Esophagus (tissue), 2 donors: ENCODE measurements around the gene MAP2K6. TPM values are rescaled to one million over a fixed set of nuclear protein-coding genes. Genes with fewer than 3 reads are reported as not detected.

Experiments
- H3K27ac ChIP-seq, 2 donors: one replicate each; pipeline ENCODE4 v1.5.1; 2013; ENCODE audit warnings: low read depth in 2 of 2, mild to moderate bottlenecking in 2 of 2, inconsistent platforms in 1 of 2, low read length in 1 of 2, moderate library complexity in 1 of 2
- H3K27me3 ChIP-seq, 2 donors: one replicate each; pipeline ENCODE4 v1.6.1; 2013; ENCODE audit warnings: low read length in 2 of 2, control low read depth in 1 of 2, mild to moderate bottlenecking in 1 of 2; ENCODE audit not compliant: insufficient read depth in 2 of 2, control insufficient read depth in 1 of 2
- H3K36me3 ChIP-seq, 2 donors: one replicate each; pipeline ENCODE4 v1.6.1; 2013; ENCODE audit warnings: low read length in 1 of 2; ENCODE audit not compliant: control insufficient read depth in 2 of 2, insufficient read depth in 2 of 2
- H3K4me1 ChIP-seq, 2 donors: one replicate each; pipeline ENCODE4 v1.6.1; 2013; ENCODE audit warnings: low read length in 1 of 2; ENCODE audit not compliant: control insufficient read depth in 2 of 2, insufficient read depth in 2 of 2
- H3K4me3 ChIP-seq, 2 donors: one replicate each; pipeline ENCODE4 v1.5.1; 2013; ENCODE audit warnings: low read length in 2 of 2, mild to moderate bottlenecking in 2 of 2, low read depth in 1 of 2, moderate library complexity in 1 of 2
- H3K9me3 ChIP-seq, 2 donors: one replicate each; pipeline ENCODE4 v1.6.1; 2013; ENCODE audit warnings: mild to moderate bottlenecking in 2 of 2, low read depth in 1 of 2, low read length in 1 of 2, moderate library complexity in 1 of 2; ENCODE audit not compliant: control insufficient read depth in 2 of 2, insufficient read depth in 1 of 2
- WGBS, 2 donors: extraction: QIAGEN DNeasy Blood & Tissue Kit; methylation state at CpG; one replicate each; pipeline ENCODE4 v1.1.7; 2013; 5-methylcytosine and 5-hydroxymethylcytosine counted together
- polyA plus RNA-seq, 2 donors: library from polyadenylated mRNA; stranded (reverse); fragments of 200-250 nt; gene quantifications; one replicate each; pipeline ENCODE4 v1.2.3, GENCODE V29; 2013
- donor health status: healthy with polysubstance abuse.
- donor health status: Bipolar disorder and iron deficiency.

The MAP2K6 gene
- polyA plus RNA-seq, 2 donors: 2.6 to 3.6 TPM

DNA sequence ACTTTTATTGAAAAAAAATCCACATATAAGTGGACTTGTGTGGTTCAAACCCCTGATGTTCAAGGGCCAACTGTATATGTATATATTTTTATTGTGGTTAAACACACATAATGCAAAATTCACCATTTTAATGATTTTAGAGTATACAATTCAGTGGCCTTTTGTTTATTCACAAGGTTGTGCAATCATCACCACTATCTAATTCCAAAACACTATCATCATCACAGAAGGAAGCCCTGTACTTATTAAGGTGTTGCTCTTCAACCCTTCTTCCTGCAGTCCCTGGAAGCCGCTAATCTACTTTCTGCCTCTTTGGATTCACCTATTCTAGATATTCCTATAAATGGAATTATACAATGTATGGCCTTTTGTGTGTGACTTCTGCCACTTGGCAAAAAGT, 23.0 kb downstream of the MAP2K6 start:
- no peak overlapping the region for H3K27ac ChIP-seq
- H3K4me1 ChIP-seq: no peaks in the 10 kb centered on the region
- no peaks in the 10 kb centered on the region for H3K36me3 ChIP-seq
- H3K9me3 ChIP-seq: no peaks in the 10 kb centered on the region
- no peak overlapping the region for H3K4me3 ChIP-seq
- H3K27me3 ChIP-seq: no peaks in the 10 kb centered on the region
- WGBS, 2 donors: 97 to 99% methylated on average over 1 of the region's 1 CpG

DNA sequence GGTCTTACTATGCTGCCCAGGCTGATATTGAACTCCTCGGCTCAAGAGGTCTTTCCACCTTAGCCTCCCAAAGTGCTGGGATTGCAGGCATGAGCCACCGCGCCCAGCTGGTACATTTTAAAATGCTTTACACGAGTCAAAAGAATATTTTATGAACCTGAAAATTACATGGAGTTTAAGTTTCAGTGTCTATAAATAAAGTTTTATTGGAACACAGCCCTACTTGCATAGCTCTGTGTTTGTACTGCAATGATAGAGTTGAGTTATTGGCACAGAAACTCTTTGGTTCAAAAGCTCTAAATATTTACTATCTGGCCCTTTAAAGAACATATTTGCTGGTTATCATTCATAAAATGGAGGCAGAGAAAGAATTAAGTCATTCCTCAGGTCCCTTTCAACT, 24.3 kb downstream of the MAP2K6 start:
- no peak overlapping the region for H3K27ac ChIP-seq
- no peaks in the 10 kb centered on the region for H3K27me3 ChIP-seq
- no peaks in the 10 kb centered on the region for H3K9me3 ChIP-seq
- H3K4me1 ChIP-seq: no peaks in the 10 kb centered on the region
- WGBS, 2 donors: 89 to 97% methylated on average over 4 of the region's 4 CpGs
- H3K36me3 ChIP-seq: no peaks in the 10 kb centered on the region
- no peak overlapping the region for H3K4me3 ChIP-seq

DNA sequence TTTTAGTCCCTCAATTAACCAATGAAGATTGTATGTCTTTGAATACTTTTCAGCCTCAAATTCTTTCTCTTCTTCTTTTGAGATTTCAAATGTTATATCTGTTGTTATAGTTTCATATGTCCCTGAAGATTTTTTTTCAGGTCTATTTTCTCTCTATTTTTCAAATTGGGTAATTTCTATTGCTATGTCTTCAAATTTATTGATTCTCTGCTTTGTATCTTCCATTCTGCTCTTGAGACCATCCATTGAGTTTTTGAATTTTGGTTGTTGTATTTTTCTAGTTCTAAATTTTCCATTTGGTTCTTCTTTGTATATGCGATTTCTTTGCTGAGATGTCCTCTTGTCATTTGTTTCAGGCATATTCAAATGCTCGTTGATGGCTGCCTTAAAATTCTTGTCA, 26.7 kb downstream of the MAP2K6 start:
- Histone ChIP-seq H3K9me3 (no peaks in the 10 kb centered on the region), H3K36me3 (no peaks in the 10 kb centered on the region), H3K27ac (no peak overlapping the region), H3K4me1 (no peaks in the 10 kb centered on the region), H3K27me3 (no peaks in the 10 kb centered on the region), H3K4me3 (no peak overlapping the region)
- WGBS, 2 donors: 94 to 95% methylated on average over 2 of the region's 2 CpGs

DNA sequence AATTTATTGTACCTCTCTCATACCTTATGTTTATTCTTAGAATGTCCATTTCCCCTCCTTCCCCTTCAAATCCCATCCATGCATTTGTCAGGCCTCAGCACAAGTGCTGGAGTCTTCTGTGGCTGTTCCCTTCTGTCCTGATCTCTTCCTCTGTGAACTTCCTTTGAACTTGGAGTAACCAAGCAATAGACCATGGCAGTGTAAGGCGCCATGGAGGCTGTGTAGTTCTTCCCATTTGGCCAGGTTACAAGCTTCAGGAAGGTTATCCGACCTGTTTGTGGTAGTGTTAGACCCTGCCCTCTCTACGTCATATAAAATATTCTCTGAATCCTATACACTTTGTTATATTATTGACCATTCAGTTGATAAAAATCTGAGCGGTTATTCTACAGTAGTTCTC, 28.6 kb downstream of the MAP2K6 start:
- Histone ChIP-seq H3K27me3 (no peaks in the 10 kb centered on the region), H3K27ac (no peak overlapping the region), H3K4me1 (no peaks in the 10 kb centered on the region), H3K36me3 (no peaks in the 10 kb centered on the region), H3K9me3 (no peaks in the 10 kb centered on the region), H3K4me3 (no peak overlapping the region)
- 90 to 94% methylated on average over 4 of the region's 4 CpGs for WGBS, 2 donors

DNA sequence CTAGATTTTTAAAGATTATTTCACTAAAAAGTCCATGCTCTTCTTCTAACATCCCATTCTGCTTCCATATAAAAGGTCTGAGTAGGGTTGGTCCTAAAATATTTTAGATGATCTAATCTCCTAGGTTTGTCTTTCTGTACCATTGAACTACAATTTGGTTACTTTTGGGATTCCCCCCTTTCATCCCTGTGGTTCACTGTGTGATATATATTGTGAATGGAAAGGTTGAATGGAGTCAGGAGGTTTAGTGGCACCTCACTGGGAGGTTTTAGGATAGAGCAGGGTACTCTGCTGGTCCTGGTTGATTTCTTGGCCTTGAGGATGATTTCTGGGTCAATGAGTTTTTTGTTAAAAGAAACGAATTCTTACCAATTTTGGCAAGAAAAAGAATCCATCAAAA, 29.5 kb downstream of the MAP2K6 start:
- H3K4me3 ChIP-seq: no peak overlapping the region
- H3K36me3 ChIP-seq: no peaks in the 10 kb centered on the region
- H3K9me3 ChIP-seq: no peaks in the 10 kb centered on the region
- no peak overlapping the region for H3K27ac ChIP-seq
- no peaks in the 10 kb centered on the region for H3K27me3 ChIP-seq
- no peaks in the 10 kb centered on the region for H3K4me1 ChIP-seq
- WGBS, 2 donors: 49 to 59% methylated on average over 1 of the region's 1 CpG

DNA sequence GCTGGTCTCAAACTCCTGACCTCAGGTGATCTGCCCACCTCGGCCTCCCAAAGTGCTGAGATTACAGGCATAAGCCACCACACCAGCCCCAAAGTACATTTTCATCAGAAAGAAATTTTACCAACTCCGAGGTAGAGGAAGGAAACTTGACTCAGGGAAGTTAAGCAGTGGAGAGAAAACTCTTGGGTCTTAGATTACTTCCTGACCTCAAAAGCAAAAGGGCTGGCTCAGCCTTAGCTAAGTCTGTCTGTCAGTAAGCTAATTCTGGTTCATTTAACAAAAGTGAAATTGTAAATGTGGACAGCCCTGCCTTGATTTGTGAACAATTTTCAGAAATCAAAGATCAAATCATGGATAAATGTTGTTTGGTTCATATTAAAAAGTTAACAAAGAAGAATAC, 30.6 kb downstream of the MAP2K6 start:
- H3K27me3 ChIP-seq: no peaks in the 10 kb centered on the region
- H3K36me3 ChIP-seq: no peaks in the 10 kb centered on the region
- H3K27ac ChIP-seq: no peak overlapping the region
- H3K4me1 ChIP-seq: no peaks in the 10 kb centered on the region
- 66 to 77% methylated on average over 2 of the region's 2 CpGs for WGBS, 2 donors
- H3K4me3 ChIP-seq: no peak overlapping the region
- H3K9me3 ChIP-seq: no peaks in the 10 kb centered on the region

DNA sequence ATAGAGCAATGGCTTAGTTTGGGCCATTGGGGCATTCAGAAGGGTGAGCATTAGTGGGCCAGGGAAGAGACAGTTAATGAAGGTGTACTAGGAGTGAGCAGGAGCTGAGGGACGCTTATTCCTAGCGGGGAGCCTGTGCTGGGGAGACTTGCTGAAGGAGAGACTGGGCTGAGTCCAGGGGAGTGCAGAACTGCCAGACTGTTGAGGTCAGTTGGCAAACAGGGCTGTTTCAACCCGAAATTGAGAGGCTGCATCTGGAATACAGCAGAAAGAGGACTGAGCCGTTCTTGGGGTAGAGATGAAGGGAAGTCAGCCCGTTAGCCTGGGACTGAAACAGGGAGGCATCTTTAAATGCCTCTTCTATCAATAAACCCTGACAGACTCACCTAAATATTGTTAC, 33.2 kb downstream of the MAP2K6 start:
- Histone ChIP-seq H3K9me3 (no peaks in the 10 kb centered on the region), H3K4me1 (no peaks in the 10 kb centered on the region), H3K36me3 (no peaks in the 10 kb centered on the region), H3K27ac (no peak overlapping the region), H3K27me3 (no peaks in the 10 kb centered on the region), H3K4me3 (no peak overlapping the region)
- WGBS, 2 donors: 65 to 87% methylated on average over 5 of the region's 5 CpGs

DNA sequence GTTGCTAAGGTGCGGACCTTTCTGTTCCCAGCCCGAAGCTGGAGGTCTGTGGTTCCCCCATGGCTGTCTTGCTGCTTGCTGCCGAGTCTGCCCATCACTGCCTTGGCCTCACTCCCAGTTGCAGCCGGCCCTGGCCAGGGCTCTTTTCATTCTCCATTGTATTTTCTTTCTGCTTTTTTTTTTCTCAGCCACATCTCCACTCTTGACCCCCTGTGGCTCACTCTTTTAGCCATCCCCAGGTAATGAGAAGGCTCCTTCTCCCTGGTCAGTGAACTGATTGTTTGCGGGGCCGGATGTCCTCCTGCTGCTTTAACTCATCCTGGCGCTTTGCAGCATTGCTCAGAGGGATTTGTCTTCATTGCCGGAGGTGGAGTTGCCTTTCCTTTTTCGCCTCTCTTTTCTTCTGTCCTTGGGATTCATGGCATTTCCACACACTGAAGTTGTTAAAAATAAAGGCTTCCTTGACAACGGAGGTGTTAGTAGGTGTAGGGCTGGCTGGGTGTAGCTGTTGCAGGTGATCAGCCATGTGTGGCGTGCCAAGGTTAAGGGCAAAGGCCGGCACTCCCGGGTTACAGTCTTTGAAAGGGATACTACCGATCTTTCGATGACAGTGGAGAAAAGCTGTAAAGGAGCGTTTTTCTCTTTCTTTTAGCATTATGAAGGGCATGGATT, 34.1 kb downstream of the MAP2K6 start:
- Histone ChIP-seq H3K9me3 (no peaks in the 10 kb centered on the region), H3K27me3 (no peaks in the 10 kb centered on the region), H3K4me3 (no peak overlapping the region), H3K4me1 (no peaks in the 10 kb centered on the region), H3K27ac (peak overlapping the region in 1 of 2 donors; percentile 36), H3K36me3 (no peaks in the 10 kb centered on the region)
- 58 to 67% methylated on average over 16 of the region's 16 CpGs for WGBS, 2 donors

DNA sequence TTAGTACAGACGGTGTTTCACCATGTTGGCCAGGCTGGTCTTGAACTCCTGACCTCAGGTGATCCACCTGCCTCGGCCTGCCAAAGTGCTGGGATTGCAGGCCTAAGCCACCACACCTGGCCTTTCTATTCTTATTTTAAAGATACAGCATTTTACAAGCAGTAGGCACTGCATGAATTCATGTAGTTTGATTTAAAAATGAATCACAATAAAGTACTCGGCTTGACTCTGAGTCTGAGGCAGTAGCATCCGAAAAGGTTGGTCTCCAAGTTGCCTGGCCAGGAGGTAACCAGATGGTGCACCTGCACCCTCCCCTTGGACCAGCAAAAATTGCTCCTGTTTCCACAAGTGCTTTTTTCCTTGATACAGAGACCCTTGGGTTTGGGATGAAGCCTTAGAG, 35.6 kb downstream of the MAP2K6 start:
- H3K27ac ChIP-seq: no peak overlapping the region

DNA sequence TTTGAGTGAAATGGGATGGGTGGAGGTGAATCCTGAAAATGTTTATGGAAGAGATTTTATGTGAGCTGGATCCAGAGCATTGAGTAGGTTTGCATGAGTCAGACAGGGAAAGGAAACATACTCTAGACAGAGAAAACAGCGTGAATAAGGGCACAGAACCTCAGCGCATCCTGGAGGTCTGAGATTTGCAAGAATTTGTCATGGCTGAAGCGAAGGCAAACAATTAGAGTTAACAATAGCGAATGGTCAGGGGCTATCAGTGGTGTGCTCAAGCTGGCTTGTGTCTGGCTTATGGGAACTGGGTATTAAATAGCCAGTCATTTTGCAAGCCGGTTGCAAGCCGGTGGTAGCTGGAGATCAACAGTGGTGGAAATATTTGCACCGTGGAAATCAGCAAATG, 36.4 kb downstream of the MAP2K6 start:
- H3K27me3 ChIP-seq: no peaks in the 10 kb centered on the region
- H3K4me1 ChIP-seq: no peaks in the 10 kb centered on the region
- H3K36me3 ChIP-seq: no peaks in the 10 kb centered on the region
- WGBS, 2 donors: 89% methylated on average over 7 of the region's 7 CpGs
- H3K4me3 ChIP-seq: no peak overlapping the region
- H3K9me3 ChIP-seq: no peaks in the 10 kb centered on the region
- H3K27ac ChIP-seq: no peak overlapping the region

More for the DNA sequence above, 35.6 kb downstream of the MAP2K6 start:
- no peaks in the 10 kb centered on the region for H3K9me3 ChIP-seq
- no peak overlapping the region for H3K4me3 ChIP-seq
- WGBS, 2 donors: 89 to 90% methylated on average over 4 of the region's 4 CpGs
- H3K4me1 ChIP-seq: no peaks in the 10 kb centered on the region
- H3K36me3 ChIP-seq: no peaks in the 10 kb centered on the region
- no peaks in the 10 kb centered on the region for H3K27me3 ChIP-seq
